Hematopoietic multipotent progenitor cell treated with erythropoietin and hydrocortisone succinate and interleukin-3 and kit ligand, for 4 days (in vitro differentiated cells): Measurements from ENCODE around the gene ZNF341.
A peak's percentile ranks its signal among the peaks of the same experiment; 100 is the strongest.
"Not testable (repeated sequence)": the region's sequence is repeated elsewhere in the genome, so short reads cannot be mapped to it uniquely, and the experiment has no call there.

Experiments
- DNase-seq: peaks from one replicate; pipeline ENCODE4 v3.0.0-alpha.2; 2015

ZNF341 gene

DNA sequence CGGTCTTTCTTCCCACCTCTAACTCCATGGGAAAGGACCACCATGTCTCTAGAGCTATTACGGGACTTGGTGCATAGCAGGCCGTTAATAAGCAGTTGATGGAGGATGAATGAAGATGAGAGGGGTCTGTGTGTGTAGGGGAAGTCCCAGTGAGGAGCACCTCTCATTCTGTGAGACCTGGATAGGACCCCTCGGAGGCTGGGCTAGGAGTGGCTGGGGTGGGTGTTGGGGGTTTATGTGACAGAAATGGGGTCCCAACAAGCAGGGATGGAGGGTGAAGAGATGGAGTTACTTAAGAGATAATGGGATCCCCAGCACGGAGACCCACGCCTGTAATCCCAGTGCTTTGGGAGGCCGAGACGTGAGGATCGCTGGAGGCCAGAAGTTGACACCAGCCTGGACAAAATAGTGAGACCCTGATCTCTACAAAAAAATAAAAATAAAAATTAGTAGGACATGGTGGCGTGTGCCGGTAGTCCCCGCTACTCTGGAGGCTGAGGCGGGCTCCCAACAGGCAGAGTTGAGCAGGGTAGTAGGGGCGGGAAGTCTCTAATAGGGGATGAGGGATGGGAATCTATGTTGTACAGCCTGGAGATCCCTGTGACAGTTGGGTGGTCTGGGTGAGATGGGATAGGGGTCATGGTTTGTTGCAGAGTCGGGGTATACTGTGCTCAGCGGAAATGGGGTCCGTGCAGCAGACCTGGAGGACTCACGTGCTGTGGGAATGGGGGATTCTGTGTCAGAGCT is 677 bp upstream of the ZNF341 start:
- DNase-seq: no peak

DNA sequence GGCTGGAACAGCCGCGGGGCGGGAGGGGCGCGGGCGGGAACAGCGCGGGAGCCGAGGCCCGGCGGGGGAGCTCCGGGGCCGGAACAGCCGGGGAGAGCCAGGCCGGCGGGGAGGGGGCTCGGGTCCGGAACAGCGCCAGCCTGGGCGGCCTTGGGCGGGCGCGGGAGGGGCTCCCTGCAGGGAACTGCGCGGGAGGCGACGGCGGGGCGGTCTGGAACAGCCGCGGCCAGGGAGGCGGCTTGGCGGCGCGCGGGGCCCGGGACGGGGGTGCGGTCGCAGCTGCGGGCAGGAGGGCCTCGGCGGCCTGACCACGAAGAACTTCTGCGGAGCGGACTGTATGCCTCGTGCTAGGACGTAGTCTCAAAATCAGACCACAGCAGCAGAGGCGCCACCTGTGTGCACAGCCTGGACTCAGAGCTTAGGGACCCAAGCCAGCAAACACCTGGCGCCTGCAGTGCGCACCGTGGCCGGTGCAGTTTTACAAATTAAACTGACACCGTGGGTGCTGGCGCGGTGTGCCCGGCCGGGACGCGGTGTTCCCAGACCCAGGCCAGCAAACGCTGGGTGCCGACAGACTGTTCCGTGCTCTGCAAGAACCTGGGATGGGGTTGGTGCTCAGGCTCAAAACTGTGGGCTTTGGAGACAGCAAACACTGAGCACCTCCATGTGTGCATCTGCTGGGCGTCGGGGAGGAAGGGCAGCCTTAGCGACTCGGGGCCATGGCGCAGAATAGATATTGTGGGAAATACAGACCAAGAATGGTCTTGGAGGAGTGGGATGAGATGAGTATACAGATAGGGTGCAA is 572 bp downstream of the ZNF341 start:
- no peak for DNase-seq

DNA sequence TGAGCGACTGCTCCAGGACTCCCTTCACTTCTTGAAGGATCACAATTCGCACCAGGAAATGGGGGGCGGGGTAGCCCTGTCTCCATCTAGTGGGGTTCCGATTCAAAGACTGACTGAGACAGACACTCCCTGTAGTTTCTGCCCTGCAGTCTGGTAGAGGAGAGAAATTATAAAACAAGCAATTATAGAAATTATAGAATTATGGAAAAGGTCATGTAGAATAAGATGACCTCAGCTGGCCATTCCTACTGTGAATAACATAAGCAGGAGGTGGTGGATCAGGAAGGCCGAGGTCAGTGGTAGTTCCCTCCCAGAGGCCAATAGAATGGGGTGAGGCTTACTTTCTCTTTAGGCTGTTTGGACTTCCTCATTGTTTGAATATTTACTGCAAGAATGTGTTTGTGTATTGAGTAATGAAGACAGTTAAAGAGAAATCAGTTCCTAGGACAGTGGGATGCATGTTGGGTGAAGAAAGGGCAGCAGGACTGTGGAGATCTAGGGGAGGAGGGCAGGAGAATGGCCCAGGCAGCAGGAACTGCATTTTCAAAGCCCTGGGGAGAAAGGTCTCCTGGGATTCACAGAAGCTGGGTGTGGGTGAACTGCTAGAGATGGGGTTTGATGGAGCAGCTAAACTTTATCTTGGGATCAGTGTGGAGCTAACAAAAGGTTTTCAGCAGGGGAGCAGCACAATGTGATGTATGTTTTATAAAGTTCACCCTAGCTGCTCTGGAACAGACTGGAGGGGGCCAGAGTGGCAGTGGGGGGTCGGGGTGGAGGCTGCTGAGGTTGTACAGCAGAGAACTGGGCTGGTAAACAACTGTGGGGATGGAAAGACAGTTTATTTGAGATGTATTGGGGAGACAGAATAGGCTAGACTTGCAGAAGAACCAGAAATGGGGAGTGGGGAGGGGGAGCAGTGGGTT is 2.1 kb downstream of the ZNF341 start:
- peak; percentile 71 for DNase-seq

DNA sequence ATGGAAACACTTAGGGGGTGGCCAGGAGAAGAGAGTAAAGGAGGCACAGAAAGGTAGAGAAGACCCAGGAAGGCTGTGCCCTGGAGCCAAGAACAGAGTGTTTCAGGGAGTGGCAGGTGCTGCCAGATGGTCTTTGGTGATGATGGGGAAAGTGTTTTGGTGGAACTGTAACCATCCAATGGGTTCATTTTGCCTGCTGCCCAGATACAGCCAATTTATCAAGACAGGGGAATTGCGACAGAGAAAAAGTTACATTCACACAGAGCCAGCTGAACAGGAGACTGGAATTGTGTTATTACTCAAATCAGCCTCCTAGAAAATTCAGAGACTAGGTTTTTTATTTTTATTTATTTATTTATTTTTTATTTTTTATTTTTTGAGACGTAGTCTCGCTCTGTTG is 5.2 kb downstream of the ZNF341 start:
- no peak for DNase-seq

DNA sequence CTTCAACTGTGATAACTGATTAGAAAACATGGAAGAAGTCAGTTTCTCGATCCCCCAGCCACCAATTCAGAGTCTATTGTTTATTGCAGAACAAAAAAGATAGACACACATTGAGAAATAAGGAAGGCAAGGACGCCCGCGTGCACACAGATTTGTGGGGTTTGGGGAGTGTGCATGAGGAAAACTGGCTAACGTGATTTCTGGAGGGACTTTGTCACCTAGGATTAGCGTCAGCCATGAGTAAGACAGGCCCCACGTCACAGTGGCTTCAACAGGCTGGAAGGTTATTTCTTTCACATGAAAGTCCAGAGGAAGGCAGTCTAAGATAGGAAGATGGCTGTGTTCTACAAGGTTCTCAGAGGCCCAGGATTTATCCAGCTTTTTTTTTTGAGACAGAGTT is 7.7 kb downstream of the ZNF341 start:
- DNase-seq: no peak

DNA sequence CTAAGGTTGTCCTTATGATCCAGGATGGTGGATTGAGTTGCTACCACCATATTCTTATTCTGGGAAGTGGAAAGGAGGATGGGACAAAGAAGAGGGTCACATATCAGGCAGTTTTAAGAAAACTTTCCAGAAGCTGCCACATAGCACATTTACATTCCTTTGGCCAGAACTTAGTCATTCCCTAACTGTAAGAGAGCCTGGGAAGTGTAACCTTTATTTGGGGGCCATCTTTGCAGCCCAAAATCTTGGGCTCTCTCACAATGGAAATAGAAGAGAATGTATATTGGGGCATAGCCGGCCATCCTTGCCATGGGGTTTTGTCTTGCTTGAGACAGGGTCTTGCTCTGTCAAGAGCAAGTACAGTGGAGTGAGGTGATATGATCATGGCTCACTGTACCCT is 8.4 kb downstream of the ZNF341 start:
- DNase-seq: no peak

DNA sequence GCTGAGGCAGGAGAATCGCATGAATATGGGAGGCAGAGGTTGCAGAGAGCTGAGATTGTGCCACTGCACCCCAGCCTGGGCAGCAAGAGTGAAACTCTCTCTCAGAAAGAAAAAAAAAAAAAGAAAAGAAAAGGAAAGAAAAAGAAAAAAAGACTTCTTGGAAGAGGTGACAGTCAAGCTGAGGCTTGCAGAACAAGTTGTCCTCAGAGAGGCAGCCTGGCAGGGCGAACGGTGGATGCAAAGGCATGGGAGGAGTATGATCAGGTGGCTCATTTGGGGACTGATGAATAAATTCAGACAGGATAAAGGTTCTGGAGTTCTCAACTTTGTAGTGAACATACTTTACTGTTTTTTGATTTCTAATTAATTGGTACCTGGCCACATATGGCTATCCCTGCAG is 12.4 kb downstream of the ZNF341 start:
- DNase-seq: no peak

DNA sequence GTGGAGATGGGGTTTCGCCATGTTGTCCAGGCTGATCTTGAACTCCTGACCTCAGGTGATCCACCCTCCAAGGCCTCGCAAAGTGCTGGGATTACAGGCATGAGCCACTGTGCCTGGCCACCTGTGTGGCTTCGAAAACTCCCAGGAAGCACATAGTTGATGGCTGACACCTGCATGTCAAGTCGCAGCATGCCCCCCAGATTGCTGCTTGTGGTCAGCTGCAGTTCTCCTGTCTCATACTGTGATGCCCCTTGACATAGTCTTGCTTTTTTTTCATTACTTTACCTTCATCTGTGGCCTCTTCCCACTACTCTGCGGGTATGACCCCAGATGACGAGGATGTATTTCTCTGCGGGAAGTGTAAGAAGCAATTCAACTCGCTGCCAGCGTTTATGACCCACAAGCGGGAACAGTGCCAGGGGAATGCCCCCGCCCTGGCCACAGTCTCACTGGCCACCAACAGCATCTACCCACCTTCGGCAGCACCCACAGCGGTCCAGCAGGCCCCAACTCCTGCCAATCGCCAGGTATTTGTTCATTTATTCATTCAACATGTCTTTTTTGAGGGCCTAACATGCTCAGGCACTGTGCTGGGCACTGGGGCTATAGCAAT is 13.1 kb downstream of the ZNF341 start:
- DNase-seq: no peak

DNA sequence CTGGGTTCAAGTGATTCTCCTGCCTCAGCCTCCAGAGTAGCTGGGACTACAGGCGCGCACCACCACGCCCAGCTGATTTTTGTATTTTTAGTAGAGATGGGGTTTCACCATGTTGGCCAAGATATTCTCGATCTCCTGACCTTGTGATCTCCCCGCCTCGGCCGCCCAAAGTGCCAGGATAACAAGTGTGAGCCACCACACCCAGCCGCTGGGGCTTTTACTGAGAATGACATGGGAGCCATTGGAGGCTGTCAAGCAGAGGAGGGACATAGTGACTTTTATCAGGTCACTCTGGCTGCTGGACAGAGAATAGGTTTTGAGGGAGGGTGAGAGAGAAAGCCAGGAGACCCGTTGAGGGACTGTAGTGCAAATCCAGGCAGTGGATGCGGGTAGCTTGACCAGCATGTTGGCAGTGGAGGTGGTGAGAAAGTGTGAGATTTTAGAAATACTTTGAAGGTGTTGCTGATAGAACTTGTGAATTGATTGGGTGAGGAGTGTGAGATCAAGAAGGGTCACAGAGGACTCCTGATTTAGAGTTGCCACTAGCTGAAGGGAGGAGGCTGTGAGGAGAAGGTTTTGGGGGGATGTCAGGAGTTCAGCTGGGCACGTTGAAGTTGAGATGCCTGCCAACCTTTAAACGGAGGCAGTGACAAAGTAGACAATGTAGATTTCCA is 14.7 kb downstream of the ZNF341 start:
- peak; percentile 15 for DNase-seq

DNA sequence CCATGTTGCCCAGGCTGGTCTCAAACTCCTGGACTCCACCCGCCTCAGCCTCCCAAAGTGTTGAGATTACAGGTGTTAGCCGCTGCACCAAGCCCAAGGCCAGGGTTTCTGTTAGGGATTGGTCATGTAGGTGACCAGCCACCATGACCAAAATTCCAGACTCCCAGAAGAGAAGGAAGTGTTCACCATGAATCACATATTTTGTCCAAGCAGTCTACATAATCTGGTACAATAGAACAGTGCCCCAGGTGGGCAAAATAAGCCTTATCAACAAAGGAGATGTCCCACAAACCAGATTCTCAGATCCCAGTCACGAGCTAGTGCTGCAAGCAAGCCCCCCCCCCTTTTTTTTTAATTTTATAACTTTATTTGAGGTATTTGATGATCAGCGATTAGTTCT is 20.0 kb downstream of the ZNF341 start:
- DNase-seq: no peak

DNA sequence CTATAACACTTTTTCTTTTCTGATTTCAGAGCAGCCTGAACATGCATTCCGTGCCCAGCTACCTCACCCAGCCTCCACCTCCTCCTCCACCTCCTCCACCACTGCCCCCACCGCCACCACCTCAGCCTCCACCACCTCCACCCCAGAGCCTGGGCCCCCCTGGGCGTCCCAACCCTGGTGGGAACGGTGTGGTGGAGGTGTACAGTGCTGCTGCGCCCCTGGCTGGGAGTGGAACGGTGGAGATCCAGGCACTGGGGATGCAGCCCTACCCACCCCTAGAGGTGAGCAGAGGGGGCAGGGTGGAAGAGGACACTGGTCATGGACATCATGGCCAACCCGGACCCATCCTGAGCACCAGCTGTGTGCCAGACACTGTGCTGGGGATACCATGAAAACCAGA is 21.3 kb downstream of the ZNF341 start:
- no peak for DNase-seq

DNA sequence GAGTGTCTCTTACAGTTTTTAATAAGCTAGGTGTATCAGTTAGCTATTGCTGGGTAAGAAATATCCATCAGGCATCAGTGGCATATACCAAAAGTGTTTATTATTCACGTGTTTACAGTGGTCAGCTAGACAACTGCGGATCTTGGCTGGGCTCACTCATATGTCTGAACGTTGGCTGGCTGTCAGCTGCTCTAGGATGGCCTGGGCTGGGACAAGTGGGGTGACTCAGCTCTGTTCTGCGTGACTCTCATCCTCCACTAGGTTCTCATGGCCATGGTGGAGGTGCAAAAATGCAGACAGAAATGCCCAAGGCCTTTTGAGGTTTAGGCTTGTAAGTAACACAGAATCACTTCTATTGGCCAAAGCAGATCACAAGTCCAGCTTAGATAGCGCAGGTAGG is 22.0 kb downstream of the ZNF341 start:
- DNase-seq: no peak

DNA sequence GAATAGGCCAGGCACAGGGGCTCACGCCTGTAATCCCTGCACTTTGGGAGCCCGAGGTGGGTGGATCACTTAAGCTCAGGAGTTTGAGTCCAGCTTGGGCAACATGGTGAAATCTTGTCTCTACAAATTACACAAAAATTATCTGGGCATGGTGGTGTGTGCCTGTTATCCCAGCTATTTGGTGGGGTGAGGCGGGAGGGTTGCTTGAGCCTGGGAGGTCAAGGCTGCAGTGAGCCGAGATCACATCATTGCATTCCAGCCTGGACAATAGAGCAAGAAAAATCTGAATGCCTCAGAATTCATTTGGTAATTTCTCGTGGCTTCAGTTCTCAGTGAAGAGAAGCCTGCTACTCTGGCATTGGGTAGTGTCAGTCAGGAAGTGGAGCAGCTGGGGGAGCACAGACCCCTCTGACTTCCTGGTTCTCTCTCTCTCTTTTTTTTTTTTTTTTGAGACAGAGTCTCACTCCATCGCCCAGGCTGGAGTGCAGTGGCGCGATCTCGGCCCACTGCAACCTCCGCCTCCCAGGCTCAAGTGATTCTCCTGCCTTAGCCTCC is 24.2 kb downstream of the ZNF341 start:
- not testable (repeated sequence) for DNase-seq

DNA sequence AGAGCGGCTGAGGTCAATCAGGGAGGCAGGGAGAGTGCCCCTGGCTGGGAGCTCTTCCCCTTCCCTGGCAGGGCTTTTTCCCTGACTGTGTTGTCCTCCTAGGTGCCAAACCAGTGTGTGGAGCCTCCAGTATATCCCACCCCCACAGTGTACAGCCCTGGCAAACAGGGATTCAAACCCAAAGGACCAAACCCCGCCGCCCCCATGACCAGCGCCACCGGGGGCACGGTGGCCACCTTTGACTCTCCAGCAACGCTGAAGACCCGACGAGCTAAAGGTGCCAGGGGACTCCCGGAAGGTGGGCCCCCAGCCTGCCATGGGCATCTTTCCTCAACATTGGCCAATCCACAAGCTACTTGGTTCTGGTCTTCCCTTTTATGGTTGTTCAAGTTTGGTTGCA is 25.2 kb downstream of the ZNF341 start:
- DNase-seq: no peak

DNA sequence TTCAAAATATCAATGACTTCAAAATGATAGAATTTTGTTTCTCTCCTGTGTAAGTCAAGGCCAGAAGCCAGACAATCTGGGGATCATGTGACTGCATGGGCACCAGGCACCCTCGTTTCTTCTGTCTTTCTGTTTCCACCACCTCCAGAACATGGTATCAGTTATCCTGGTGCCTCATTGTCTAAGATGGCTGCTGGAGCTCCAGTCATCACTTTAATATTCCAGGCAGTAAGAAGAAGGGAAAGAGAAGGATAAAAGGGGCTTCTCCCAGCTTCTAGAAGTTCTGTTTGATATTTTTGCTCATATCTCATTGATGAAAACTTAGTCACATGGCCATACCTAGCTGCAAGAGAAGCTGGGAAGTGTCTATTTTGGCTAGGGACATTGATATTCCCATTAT is 25.7 kb downstream of the ZNF341 start:
- no peak for DNase-seq

DNA sequence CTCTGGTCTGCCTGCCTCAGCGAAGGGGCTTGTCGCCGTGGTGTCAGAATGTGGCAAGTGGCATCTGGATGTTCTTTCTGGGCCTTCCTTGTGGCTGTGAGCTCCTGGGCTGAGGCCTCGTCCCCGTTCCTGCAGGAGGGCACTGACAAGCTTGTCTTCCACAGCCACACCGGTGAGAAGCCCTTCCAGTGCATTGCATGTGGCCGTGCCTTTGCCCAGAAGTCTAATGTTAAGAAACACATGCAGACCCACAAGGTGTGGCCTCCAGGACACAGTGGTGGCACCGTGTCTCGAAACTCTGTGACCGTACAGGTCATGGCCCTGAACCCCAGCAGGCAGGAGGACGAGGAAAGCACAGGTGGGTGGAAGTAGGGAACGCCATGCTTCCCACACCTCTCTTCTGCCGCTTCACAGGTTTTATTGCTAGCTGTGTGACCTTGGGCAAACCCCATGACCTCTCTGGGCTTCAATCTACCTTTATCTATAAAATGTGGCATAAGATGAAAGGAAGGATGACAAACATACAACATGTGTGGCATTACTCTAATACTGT is 30.0 kb downstream of the ZNF341 start:
- no peak for DNase-seq

DNA sequence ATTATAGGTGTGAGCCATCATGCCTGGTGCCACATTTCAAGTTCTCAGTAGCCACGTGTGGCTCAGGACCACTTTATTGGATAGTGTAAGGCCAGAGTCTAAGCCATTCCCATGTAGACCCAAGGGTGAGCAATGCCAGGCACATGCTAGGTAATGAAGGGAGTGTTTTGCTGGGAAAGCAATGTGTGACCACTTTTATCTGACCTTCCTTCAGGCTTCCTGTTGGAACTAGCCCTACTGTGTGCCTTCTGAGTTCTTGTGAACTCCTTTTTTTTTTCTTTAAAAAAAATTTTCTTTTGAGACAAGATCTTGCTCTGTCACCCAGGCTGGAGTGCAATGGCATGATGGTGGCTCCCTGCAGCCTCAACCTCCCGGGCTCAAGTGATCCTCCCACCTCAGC is 33.3 kb downstream of the ZNF341 start:
- DNase-seq: no peak

DNA sequence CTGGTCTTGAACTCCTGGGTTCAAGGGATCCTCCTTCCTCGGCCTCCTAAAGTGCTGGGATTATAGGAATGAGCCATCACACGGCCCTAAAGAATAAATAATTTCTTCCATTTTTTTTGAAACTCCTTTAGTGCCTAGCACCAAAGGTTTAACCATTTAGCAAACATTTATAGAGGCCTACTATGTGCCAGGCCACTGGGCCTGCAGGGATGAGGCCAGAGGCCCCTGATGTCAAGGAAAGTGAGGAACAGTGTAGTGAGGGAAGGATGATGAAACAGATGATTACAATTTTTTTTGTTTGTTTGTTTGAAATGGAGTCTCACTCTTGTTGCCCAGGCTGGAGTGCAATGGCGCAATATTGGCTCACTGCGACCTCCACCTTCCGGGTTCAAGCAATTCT is 33.8 kb downstream of the ZNF341 start:
- no peak for DNase-seq

DNA sequence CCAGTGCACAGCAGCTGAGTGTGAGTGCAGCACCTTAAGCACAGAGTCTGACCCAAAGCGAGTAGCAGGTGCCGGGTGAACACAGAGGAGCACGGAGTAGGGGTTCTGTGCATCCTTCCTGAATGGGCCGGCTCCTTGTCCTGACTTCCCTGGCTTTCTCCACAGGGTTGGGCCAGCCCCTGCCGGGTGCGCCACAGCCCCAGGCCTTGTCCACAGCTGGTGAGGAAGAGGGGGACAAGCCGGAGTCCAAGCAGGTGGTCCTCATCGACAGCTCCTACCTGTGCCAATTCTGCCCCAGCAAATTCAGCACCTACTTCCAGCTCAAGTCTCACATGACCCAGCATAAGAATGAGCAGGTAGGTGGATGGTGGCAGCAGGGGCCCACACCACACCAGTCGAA is 34.9 kb downstream of the ZNF341 start:
- DNase-seq: no peak

DNA sequence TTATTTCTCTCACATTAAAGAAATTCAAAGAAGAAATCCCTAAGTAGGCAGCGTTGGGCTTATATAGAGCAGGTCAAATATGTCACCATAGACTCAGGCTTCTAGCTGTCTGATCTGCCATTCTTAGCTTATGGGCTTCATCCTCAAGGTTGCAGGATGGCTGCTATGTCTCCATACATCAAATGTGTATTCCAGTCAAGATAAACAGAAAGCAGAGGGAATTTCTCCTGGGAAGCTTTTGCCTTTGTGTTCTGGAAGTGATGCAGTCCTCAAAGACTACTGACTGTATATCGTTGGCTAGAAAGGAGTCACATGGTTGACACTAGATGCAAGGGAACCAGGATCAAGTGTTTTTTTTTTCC is 36.0 kb downstream of the ZNF341 start:
- DNase-seq: no peak

DNA sequence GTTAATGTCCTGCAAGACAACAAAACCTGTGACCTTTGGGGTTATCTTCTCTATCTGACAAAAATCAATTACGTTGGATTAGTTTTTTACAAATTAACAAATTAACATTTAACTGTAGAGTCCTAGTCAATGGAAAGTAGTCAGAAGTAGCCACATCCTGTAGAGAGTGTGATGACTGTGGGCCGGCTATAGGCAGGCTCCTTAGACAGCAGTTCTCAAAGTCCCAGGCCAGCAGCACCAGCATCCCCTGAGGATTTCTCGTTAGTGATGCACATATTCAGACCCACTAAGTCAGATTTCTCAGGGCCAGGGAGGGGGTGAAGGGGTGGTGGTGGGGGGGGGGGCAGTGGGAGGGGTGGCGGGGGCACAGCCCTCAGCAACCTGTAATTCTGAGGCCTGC is 37.2 kb downstream of the ZNF341 start:
- no peak for DNase-seq

DNA sequence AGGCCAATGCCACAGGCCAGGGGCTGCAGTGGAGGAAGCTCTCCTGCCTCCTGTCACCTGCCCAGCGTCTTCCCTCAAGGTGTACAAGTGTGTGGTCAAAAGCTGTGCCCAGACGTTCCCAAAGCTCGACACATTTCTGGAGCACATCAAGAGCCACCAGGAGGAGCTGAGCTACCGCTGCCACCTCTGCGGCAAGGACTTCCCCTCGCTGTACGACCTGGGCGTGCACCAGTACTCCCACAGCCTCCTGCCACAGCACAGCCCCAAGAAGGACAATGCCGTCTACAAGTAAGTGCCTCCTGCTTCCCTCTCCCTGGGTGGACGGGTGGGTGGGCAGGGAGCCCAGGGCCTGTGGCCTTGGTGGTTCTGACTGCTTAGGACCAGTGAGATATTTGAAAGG is 38.2 kb downstream of the ZNF341 start:
- DNase-seq: no peak
